Mesothelial cell of epicardium (in vitro differentiated cells): ENCODE measurements around the gene PRKN. TPM values are rescaled to one million over a fixed set of nuclear protein-coding genes. Genes with fewer than 3 reads are reported as not detected.
"Not testable (repeated sequence)": the region's sequence is repeated elsewhere in the genome, so short reads cannot be mapped to it uniquely, and the experiment has no call there.

Source experiments
- DNase-seq, 2 experiments: peaks; one replicate each; pipeline ENCODE4 v3.0.0; 2021; ENCODE audit warnings: low spot score in 2 of 2; ENCODE audit not compliant: unreplicated experiment in 2 of 2
- H3K27ac Mint-ChIP-seq: 2 replicates; pipeline ENCODE4 v1.8.0; 2021; ENCODE audit warnings: mixed read lengths
- H3K27me3 Mint-ChIP-seq: 2 replicates; pipeline ENCODE4 v1.8.0; 2021; ENCODE audit warnings: low read depth, mixed read lengths
- H3K36me3 Mint-ChIP-seq: 2 replicates; pipeline ENCODE4 v1.8.0; 2021; ENCODE audit warnings: mixed read lengths
- H3K4me1 Mint-ChIP-seq: 2 replicates; pipeline ENCODE4 v1.8.0; 2021; ENCODE audit warnings: mixed read lengths
- H3K4me3 Mint-ChIP-seq: 2 replicates; pipeline ENCODE4 v1.8.0; 2021; ENCODE audit warnings: mild to moderate bottlenecking, moderate library complexity, mixed read lengths
- H3K9me3 Mint-ChIP-seq: 2 replicates; pipeline ENCODE4 v1.8.0; 2021; ENCODE audit warnings: mixed read lengths
- CTCF ChIP-seq: fragments of 200-600 bp; sonication (generic); IDR thresholded peaks from one replicate; pipeline ENCODE4 v1.5.0; 2021; ENCODE audit warnings: antibody characterized with exemption; ENCODE audit not compliant: unreplicated experiment
- total RNA-seq: library from RNA; stranded (reverse); gene quantifications from 3 replicates; pipeline ENCODE4 v1.2.1, GENCODE V29; 2021

PRKN gene
- total RNA-seq, 1 donor from 2014 or later, result 7.6 TPM

- Mint-ChIP-seq H3K36me3 (no peaks in the 10 kb centered on the region), H3K27me3 (no peaks in the 10 kb centered on the region), H3K4me1 (peaks cover 20% of the 10 kb centered on the region), H3K27ac (no peak overlapping the region), H3K4me3 (no peak overlapping the region), H3K9me3 (no peaks in the 10 kb centered on the region)
- no peak for DNase-seq
- no peak for TF ChIP-seq CTCF
Observed at GRCh38 chr6:162541019-162541601, 186.5 kb downstream of the PRKN start.

GRCh38 chr6:162539321-162539720, 188.2 kb downstream of the PRKN start:
- Mint-ChIP-seq H3K27ac (no peak overlapping the region), H3K4me3 (no peak overlapping the region), H3K4me1 (peaks cover 19% of the 10 kb centered on the region), H3K36me3 (no peaks in the 10 kb centered on the region), H3K27me3 (peaks cover 3% of the 10 kb centered on the region), H3K9me3 (no peaks in the 10 kb centered on the region)
- DNase-seq, result no peak
- TF ChIP-seq CTCF, result no peak

- H3K9me3 Mint-ChIP-seq, result no peaks in the 10 kb centered on the region
- H3K36me3 Mint-ChIP-seq, result no peaks in the 10 kb centered on the region
- H3K4me3 Mint-ChIP-seq, result no peak overlapping the region
- H3K27ac Mint-ChIP-seq, result peak overlapping the region; percentile 55
- DNase-seq, result no peak
- H3K27me3 Mint-ChIP-seq, result peaks cover 3% of the 10 kb centered on the region
- no peak for TF ChIP-seq CTCF
- peaks cover 14% of the 10 kb centered on the region for H3K4me1 Mint-ChIP-seq
Observed at GRCh38 chr6:162538643-162539064, 188.9 kb downstream of the PRKN start.

- no peak for TF ChIP-seq CTCF
- H3K9me3 Mint-ChIP-seq, result no peaks in the 10 kb centered on the region
- no peak overlapping the region for H3K27ac Mint-ChIP-seq
- no peak overlapping the region for H3K4me3 Mint-ChIP-seq
- peaks cover 3% of the 10 kb centered on the region for H3K27me3 Mint-ChIP-seq
- no peaks in the 10 kb centered on the region for H3K36me3 Mint-ChIP-seq
- DNase-seq, result no peak
- H3K4me1 Mint-ChIP-seq, result peaks cover 12% of the 10 kb centered on the region
Observed at GRCh38 chr6:162533009-162533400, 194.6 kb downstream of the PRKN start.

- Mint-ChIP-seq H3K27ac (no peak overlapping the region), H3K9me3 (no peaks in the 10 kb centered on the region), H3K4me3 (no peak overlapping the region), H3K36me3 (no peaks in the 10 kb centered on the region), H3K4me1 (peaks cover 12% of the 10 kb centered on the region), H3K27me3 (peaks cover 3% of the 10 kb centered on the region)
- TF ChIP-seq CTCF, result no peak
- DNase-seq, result no peak
Observed at GRCh38 chr6:162532283-162533008, 195.1 kb downstream of the PRKN start.

GRCh38 chr6:162531391-162531790, 196.2 kb downstream of the PRKN start:
- not testable (repeated sequence) for H3K27ac Mint-ChIP-seq, H3K9me3 Mint-ChIP-seq, DNase-seq, H3K36me3 Mint-ChIP-seq, H3K27me3 Mint-ChIP-seq, H3K4me3 Mint-ChIP-seq
- peaks cover 12% of the 10 kb centered on the region for H3K4me1 Mint-ChIP-seq
